ENCODE results near the gene IQSEC1.
A peak's percentile ranks its signal among the peaks of the same experiment; 100 is the strongest.

Gene IQSEC1

DNA sequence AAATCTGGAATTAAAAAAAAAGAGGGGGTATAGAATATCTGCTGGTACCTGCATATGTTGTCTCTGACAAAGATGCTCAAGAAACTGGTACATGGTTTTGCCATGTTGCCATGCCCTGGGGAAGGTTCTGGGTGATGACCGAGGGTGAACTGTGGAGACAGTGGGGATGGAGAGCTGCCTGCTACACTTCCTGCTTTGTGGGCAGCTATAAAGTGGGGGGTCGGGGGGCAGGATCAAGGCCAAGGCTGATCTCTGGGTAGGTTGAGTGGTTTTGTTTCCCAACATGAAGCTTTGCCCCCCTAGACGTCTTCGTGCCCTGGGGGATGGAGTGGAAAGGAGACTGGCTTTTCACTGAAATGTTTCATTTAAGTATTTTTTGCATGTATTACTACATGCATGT lies 74.6 kb downstream of the IQSEC1 start:
- TF ChIP-seq, protein P1, sequence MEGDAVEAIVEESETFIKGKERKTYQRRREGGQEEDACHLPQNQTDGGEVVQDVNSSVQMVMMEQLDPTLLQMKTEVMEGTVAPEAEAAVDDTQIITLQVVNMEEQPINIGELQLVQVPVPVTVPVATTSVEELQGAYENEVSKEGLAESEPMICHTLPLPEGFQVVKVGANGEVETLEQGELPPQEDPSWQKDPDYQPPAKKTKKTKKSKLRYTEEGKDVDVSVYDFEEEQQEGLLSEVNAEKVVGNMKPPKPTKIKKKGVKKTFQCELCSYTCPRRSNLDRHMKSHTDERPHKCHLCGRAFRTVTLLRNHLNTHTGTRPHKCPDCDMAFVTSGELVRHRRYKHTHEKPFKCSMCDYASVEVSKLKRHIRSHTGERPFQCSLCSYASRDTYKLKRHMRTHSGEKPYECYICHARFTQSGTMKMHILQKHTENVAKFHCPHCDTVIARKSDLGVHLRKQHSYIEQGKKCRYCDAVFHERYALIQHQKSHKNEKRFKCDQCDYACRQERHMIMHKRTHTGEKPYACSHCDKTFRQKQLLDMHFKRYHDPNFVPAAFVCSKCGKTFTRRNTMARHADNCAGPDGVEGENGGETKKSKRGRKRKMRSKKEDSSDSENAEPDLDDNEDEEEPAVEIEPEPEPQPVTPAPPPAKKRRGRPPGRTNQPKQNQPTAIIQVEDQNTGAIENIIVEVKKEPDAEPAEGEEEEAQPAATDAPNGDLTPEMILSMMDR (IDR thresholded peaks at IDR 0.05; ENCODE audit: extremely low read depth, insufficient read depth, missing control alignments) = no peak
- in situ Hi-C loops (cut with MboI; ENCODE audit: low pct_unique_long_range_greater_than_20kb, low sequenced_read_pairs, unreplicated experiment) = no loop called here
- no peak for DNase-seq (ENCODE audit: low spot score)

DNA sequence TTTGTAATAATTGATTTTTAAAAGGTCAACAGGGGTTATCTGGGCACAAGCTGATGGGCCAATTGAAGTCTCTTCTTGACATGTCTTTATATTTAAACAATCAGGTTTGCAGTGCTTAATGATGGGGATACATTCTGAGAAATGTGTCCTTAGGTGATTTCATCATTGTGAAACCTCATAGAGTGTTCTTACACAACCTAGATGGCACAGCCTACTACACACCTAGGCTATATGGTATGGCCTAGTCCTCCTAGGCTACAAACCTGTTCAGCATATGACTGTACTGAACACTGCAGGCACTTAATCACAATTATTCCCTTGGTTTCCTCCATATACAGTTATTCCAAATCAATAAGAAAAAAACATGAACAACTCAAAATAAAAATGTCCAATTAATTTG lies 75.8 kb downstream of the IQSEC1 start:
- DNase-seq (ENCODE audit: low spot score) = no peak
- in situ Hi-C loops (cut with MboI; ENCODE audit: low pct_unique_long_range_greater_than_20kb, low sequenced_read_pairs, unreplicated experiment) = no loop called here
- TF ChIP-seq, protein P1 (IDR thresholded peaks at IDR 0.05; ENCODE audit: extremely low read depth, insufficient read depth, missing control alignments) = no peak

DNA sequence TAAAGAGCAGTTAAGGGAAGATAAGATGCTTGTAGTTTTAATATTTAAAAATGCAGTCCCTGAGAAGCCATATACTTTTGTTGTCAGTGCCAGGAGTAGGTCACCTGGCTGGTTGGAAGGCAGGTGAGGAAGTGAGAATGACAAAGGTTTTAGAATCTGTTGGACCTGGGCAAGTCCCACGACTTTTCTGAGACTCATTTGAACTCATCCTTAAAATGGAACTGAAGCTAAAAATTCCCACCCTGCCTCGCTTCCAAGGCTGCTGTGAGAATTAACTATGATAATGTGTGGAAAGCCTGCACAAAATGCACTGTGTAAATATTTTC lies 77.1 kb downstream of the IQSEC1 start:
- DNase-seq (ENCODE audit: low spot score) = no peak
- TF ChIP-seq, protein P1 (IDR thresholded peaks at IDR 0.05; ENCODE audit: extremely low read depth, insufficient read depth, missing control alignments) = no peak
- in situ Hi-C loops (cut with MboI; ENCODE audit: low pct_unique_long_range_greater_than_20kb, low sequenced_read_pairs, unreplicated experiment) = no loop called here

DNA sequence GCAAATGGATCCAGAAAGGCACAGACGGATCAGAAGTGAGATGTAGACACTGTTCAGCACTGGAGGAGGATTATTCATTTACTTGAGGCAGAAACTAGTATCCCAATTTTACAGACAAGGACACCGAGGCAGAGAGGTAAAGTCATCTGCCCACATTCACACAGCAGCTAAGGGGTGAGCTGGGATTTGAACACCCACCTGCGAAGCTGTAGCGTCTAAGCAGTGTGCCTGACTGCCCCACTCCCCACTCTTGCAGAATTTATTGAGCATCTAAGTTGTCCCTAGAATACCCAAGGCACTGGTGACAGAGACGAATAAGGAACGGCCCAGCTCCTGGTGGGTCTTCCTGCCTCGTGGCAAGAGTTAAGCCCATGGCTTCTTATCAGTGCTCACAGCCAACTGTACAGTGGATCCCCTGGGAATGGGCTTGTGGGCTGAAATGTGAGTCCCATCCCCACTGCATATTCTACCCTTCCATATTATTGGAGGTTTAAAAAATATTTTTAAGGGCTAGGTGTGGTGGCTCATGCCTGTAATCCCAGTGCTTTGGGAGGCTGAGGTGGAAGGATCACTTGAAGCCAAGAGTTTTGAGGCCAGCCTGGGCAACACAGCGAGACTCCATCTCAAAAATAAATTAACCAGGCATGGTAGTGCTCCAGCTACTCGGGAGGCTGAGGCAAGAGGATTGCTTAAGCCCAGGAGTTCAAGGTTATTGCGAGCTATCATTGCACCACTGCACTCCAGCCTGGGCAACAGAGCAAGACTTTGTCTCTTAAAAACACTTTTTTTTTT lies 77.6 kb downstream of the IQSEC1 start:
- DNase-seq (ENCODE audit: low spot score) = no peak
- in situ Hi-C loops (cut with MboI; ENCODE audit: low pct_unique_long_range_greater_than_20kb, low sequenced_read_pairs, unreplicated experiment) = no loop called here
- TF ChIP-seq, protein P1 (IDR thresholded peaks at IDR 0.05; ENCODE audit: extremely low read depth, insufficient read depth, missing control alignments) = no peak

DNA sequence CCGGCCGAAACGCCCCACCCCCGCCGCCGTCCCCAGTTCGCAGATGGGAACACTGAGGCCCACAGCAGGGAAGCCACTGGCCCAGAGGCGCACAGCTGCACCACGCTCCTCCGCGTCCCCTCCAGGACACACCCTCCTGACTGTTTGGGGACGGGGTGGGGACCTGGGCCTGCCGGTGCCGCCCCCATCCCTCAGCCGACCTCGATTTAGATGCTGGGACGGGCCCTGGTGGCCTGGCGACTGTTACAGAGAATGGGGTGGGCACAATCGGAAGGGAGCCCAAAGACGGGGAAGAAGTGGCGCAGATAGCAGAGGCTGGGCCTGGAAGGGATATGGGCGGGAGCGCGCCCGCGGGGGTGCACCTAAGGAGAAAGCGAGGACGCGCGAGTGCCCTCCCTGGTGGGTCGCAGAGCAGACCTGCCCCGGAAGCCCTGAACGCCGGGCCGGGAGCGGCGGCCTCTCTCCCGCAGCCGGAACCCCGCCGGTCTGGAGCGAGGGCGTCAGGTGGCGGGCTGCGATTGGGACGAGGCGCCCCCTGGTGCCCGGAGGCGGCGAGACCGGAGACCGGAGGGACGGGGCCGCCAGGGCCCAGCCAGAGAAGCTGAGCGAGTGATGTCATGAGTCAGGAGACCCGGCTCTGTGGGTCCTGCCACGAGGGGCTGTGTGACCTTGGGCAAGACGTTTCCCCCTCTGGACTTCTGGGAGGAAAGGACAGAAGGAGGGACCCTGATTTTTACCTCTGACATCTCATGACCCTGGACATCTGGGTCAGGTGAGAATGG lies 78.4 kb downstream of the IQSEC1 start:
- in situ Hi-C loops (cut with MboI; ENCODE audit: low pct_unique_long_range_greater_than_20kb, low sequenced_read_pairs, unreplicated experiment) = no loop called here
- TF ChIP-seq, protein P1 (IDR thresholded peaks at IDR 0.05; ENCODE audit: extremely low read depth, insufficient read depth, missing control alignments) = peak; percentile 94
- peak; percentile 95 for DNase-seq (ENCODE audit: low spot score)

DNA sequence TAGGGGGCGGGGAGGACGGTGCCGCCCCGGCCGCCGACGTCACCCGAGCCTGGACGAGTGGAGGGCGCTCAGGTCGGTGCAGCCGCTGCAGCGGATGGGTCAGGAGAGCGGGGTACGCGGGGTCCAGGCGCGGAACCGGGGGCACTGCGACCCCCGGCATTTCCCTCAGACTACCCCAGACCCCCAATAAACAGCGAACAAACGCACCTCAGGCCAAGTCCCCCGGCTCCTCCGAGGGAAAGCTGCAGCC lies 78.9 kb downstream of the IQSEC1 start:
- in situ Hi-C loops (cut with MboI; ENCODE audit: low pct_unique_long_range_greater_than_20kb, low sequenced_read_pairs, unreplicated experiment) = no loop called here
- peak; percentile 78 for DNase-seq (ENCODE audit: low spot score)
- TF ChIP-seq, protein P1 (IDR thresholded peaks at IDR 0.05; ENCODE audit: extremely low read depth, insufficient read depth, missing control alignments) = no peak
